Left lung (tissue), 10 donors: ENCODE results near the gene GRAMD2B. TPM values are rescaled to one million over a fixed set of nuclear protein-coding genes. Genes with fewer than 3 reads are reported as not detected.
"Not testable (repeated sequence)": the region's sequence is repeated elsewhere in the genome, so short reads cannot be mapped to it uniquely, and the experiment has no call there.

Source experiments
- ATAC-seq: fragments of 200-7000 bp; cut with Tn5 transposase; one replicate; pipeline ENCODE4 v1.9.1; 2020; ENCODE audit warnings: moderate library complexity
- DNase-seq, 4 donors: peaks; one replicate each; pipeline ENCODE4 v3.0.0-alpha.2; 2013 to 2020
- H3K27ac ChIP-seq, 2 donors: fragments of 200-600 bp; sonication (generic) in 1 of 2; one replicate each; pipeline versions ENCODE4 v1.5.0 to v1.8.0; 2020 to 2021
- H3K27me3 ChIP-seq, 2 donors: fragments of 200-600 bp; sonication (generic) in 1 of 2; one replicate each; pipeline versions ENCODE4 v1.5.0 to v1.8.0; 2020 to 2021
- H3K36me3 ChIP-seq, 2 donors: fragments of 200-600 bp; sonication (generic) in 1 of 2; one replicate each; pipeline versions ENCODE4 v1.5.0 to v1.8.0; 2020 to 2021
- H3K4me1 ChIP-seq, 2 donors: fragments of 200-600 bp; one replicate each; pipeline ENCODE4 v1.8.0; 2021
- H3K4me3 ChIP-seq, 2 donors: fragments of 200-600 bp; sonication (generic) in 1 of 2; one replicate each; pipeline versions ENCODE4 v1.5.0 to v1.8.0; 2020 to 2021; ENCODE audit warnings: mild to moderate bottlenecking in 1 of 2
- H3K9me3 ChIP-seq, 2 donors: fragments of 200-600 bp; sonication (generic) in 1 of 2; one replicate each; pipeline versions ENCODE4 v1.5.0 to v1.8.0; 2020 to 2021
- CTCF ChIP-seq, 2 donors: fragments of 200-600 bp; sonication (generic) in 1 of 2; IDR thresholded peaks; one replicate each; pipeline versions ENCODE4 v1.5.0 to v1.8.0; 2021; ENCODE audit warnings: antibody characterized with exemption in 2 of 2
- intact Hi-C, 2 donors: fragments of 100-400 bp; cut with DNase I; formaldehyde crosslinking; loops; one replicate each; pipeline versions ENCODE4 v1.11.2 to v1.14.2; 2022
- polyA plus RNA-seq, 6 donors: library from polyadenylated mRNA; unstranded; fragments of 120-200 nt; gene quantifications; one replicate each; pipeline ENCODE4 v1.2.1, GENCODE V29; 2013; ENCODE audit not compliant: insufficient read length in 6 of 6
- total RNA-seq, 2 donors: library from RNA; stranded (reverse); fragmentation: NEBNext Ultra II Directional; extraction: Animal tissue kit (Norgen Biotek cat#: 25700); gene quantifications; one replicate each; pipeline ENCODE4 v1.2.1, GENCODE V29; 2021
- donor health status: DM: no; HTN: yes; CAD: no.
- donor health status: DM: no; HTN: no; CAD: no.

Gene GRAMD2B
- total and polyA plus RNA-seq, 8 donors = 9.8 to 19.2 (median 11.6) TPM

DNA sequence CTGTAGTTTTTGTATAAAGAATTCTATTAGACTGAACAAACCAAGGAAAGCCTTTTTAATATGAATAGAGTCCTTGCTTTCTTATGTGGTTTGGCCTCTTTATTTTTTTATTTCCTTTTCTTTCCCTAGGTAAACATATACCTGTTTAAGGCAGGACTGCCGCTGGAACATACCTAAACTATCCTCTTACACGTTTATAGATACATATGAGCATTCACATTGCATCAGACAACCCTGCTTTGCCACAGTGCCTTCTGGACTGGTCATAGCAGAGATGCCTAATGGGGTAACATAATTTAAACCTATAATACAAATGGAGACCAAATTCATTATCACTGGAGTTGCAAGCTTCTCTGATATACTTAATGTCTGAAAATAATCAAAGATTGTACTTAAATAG, 12.5 kb downstream of the GRAMD2B start:
- DNase-seq = no peak
- Histone ChIP-seq H3K27ac (no peak overlapping the region), H3K27me3 (no peaks in the 10 kb centered on the region), H3K4me1 (no peaks in the 10 kb centered on the region), H3K4me3 (no peak overlapping the region), H3K36me3 (peaks cover 0 to 15% of the 10 kb centered on the region in 2 donors), H3K9me3 (no peaks in the 10 kb centered on the region)
- TF ChIP-seq CTCF (IDR thresholded peaks at IDR 0.05) = no peak
- intact Hi-C loops = no loop called here
- no peak for ATAC-seq

- Histone ChIP-seq H3K27me3 (no peaks in the 10 kb centered on the region), H3K4me3 (no peak overlapping the region), H3K36me3 (peaks cover 0 to 15% of the 10 kb centered on the region in 2 donors), H3K9me3 (no peaks in the 10 kb centered on the region), H3K4me1 (no peaks in the 10 kb centered on the region), H3K27ac (no peak overlapping the region)
- DNase-seq (no peak), ATAC-seq (no peak)
- TF ChIP-seq CTCF (IDR thresholded peaks at IDR 0.05) = no peak
- intact Hi-C loops = no loop called here
Measured at GRCh38 chr5:126437721-126438120, 14.5 kb downstream of the GRAMD2B start.

DNA sequence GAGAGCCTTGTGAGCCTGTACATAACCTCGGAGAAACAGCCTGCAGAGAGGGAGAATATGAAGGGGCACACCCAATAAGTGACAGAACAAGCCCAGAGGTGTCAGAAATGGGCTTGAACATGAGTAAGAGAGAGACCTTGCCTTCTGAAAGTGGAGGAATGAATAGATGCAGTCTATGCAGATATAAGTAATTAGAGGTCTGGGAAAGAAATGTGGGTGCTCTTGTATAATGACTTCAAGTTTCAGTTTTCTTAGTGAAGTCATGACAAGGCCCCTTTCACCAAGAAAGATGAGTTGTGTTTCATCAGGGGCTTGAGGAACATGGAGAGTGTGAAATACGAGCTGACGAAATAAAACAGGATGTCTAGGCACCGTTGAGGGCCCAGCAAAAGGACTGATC, 15.1 kb downstream of the GRAMD2B start:
- TF ChIP-seq CTCF (IDR thresholded peaks at IDR 0.05) = no peak
- no peak for DNase-seq
- H3K4me1 ChIP-seq = no peaks in the 10 kb centered on the region
- no peak overlapping the region for H3K4me3 ChIP-seq
- no peaks in the 10 kb centered on the region for H3K27me3 ChIP-seq
- ATAC-seq = no peak
- peaks cover 0 to 15% of the 10 kb centered on the region in 2 donors for H3K36me3 ChIP-seq
- H3K9me3 ChIP-seq = no peaks in the 10 kb centered on the region
- H3K27ac ChIP-seq = no peak overlapping the region
- intact Hi-C loops = no loop called here

GRCh38 chr5:126438868-126439267, 15.7 kb downstream of the GRAMD2B start:
- peaks cover 0 to 17% of the 10 kb centered on the region in 2 donors for H3K36me3 ChIP-seq
- H3K27me3 ChIP-seq = no peaks in the 10 kb centered on the region
- intact Hi-C loops = no loop called here
- no peaks in the 10 kb centered on the region for H3K4me1 ChIP-seq
- H3K9me3 ChIP-seq = no peaks in the 10 kb centered on the region
- H3K4me3 ChIP-seq = no peak overlapping the region
- no peak for DNase-seq
- H3K27ac ChIP-seq = no peak overlapping the region
- ATAC-seq = no peak
- no peak for TF ChIP-seq CTCF (IDR thresholded peaks at IDR 0.05)

DNA sequence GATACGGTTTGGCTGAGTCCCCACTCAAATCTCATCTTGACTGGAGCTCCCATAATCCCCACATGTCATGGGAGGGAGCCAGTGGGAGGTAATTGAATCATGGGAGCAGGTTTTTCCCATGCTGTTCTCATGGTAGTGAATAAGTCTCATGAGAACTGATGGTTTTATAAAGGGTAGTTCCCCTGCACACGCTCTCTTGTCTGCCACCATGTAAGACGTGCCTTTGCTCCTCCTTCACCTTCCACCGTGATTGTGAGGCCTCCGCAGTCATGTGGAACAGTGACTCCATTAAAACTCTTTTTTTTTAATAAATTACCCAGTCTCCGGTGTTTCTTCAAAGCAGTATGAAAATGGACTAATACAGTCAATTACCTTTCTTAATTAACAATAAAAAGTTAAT, 16.5 kb downstream of the GRAMD2B start:
- H3K9me3 ChIP-seq, H3K27me3 ChIP-seq, ATAC-seq, H3K4me1 ChIP-seq, DNase-seq, intact Hi-C loops, H3K27ac ChIP-seq, H3K4me3 ChIP-seq: not testable (repeated sequence)
- H3K36me3 ChIP-seq = peaks cover 0 to 20% of the 10 kb centered on the region in 2 donors

- no peak overlapping the region for H3K27ac ChIP-seq
- H3K27me3 ChIP-seq = no peaks in the 10 kb centered on the region
- H3K36me3 ChIP-seq = peaks cover 0 to 20% of the 10 kb centered on the region in 2 donors
- no peaks in the 10 kb centered on the region for H3K9me3 ChIP-seq
- ATAC-seq (no peak), DNase-seq (no peak)
- TF ChIP-seq CTCF (IDR thresholded peaks at IDR 0.05) = no peak
- intact Hi-C loops = no loop called here
- H3K4me3 ChIP-seq = no peak overlapping the region
- H3K4me1 ChIP-seq = no peaks in the 10 kb centered on the region
Measured at GRCh38 chr5:126441230-126441629, 18.0 kb downstream of the GRAMD2B start.
